HG02938 (cell line): ENCODE results near the gene TMEM201.
"Not testable (repeated sequence)": the region's sequence is repeated elsewhere in the genome, so short reads cannot be mapped to it uniquely, and the experiment has no call there.

Experiments
- ATAC-seq: cut with Tn5 transposase; IDR thresholded peaks from one replicate; pipeline ENCODE4 v1.9.1; 2021; ENCODE audit warnings: mild to moderate bottlenecking, moderate library complexity; ENCODE audit not compliant: unreplicated experiment

TMEM201 gene

GRCh38 chr1:9615316-9616063, 26.8 kb downstream of the TMEM201 start:
- ATAC-seq: no peak

GRCh38 chr1:9618909-9619679, 30.4 kb downstream of the TMEM201 start:
- no peak for ATAC-seq

GRCh38 chr1:9621032-9621431, 32.3 kb downstream of the TMEM201 start:
- no peak for ATAC-seq

- no peak for ATAC-seq
Observed at GRCh38 chr1:9624081-9624480, 35.4 kb downstream of the TMEM201 start.

- ATAC-seq: not testable (repeated sequence)
Observed at GRCh38 chr1:9625030-9625429, 36.3 kb downstream of the TMEM201 start.

- ATAC-seq: peak; percentile 53
Observed at GRCh38 chr1:9626201-9626608, 37.5 kb downstream of the TMEM201 start.

- no peak for ATAC-seq
Observed at GRCh38 chr1:9628541-9629444, 40.1 kb downstream of the TMEM201 start.

GRCh38 chr1:9629445-9630201, 40.9 kb downstream of the TMEM201 start:
- ATAC-seq: no peak

GRCh38 chr1:9630331-9631111, 41.8 kb downstream of the TMEM201 start:
- no peak for ATAC-seq

- ATAC-seq: no peak
Observed at GRCh38 chr1:9631613-9632012, 42.9 kb downstream of the TMEM201 start.

- ATAC-seq: no peak
Observed at GRCh38 chr1:9633493-9633892, 44.8 kb downstream of the TMEM201 start.

- ATAC-seq: no peak
Observed at GRCh38 chr1:9634582-9634981, 45.9 kb downstream of the TMEM201 start.

GRCh38 chr1:9639227-9639626, 50.5 kb downstream of the TMEM201 start:
- no peak for ATAC-seq

GRCh38 chr1:9643351-9644256, 54.9 kb downstream of the TMEM201 start:
- ATAC-seq: no peak

GRCh38 chr1:9646037-9646436, 57.3 kb downstream of the TMEM201 start:
- no peak for ATAC-seq

GRCh38 chr1:9648171-9648570, 59.5 kb downstream of the TMEM201 start:
- ATAC-seq: no peak

- ATAC-seq: no peak
Observed at GRCh38 chr1:9649769-9650168, 61.1 kb downstream of the TMEM201 start.

GRCh38 chr1:9651220-9651564, 62.5 kb downstream of the TMEM201 start:
- ATAC-seq: no peak
